NCI-H2107 treated with DMSO at 0.1 percent for 48 hours (cell line): Measurements from ENCODE around the gene DUSP21.
"Not testable (repeated sequence)": the region's sequence is repeated elsewhere in the genome, so short reads cannot be mapped to it uniquely, and the experiment has no call there.

Experiments used
- DNase-seq: peaks from one replicate; lab custom pipeline; 2025; ENCODE audit not compliant: unreplicated experiment; lab: John Stamatoyannopoulos, UW

Gene DUSP21

GRCh38 chrX:44843753-44844152 is at the start of gene DUSP21:
DUSP21 (plus strand) TSS chrX:44844021; CDS start chrX:44844133, 112 bp downstream.
- DNase-seq = no peak

GRCh38 chrX:44795945-44796450 is 47.8 kb upstream of the DUSP21 start:
- no peak for DNase-seq

GRCh38 chrX:44802613-44803012 is 41.2 kb upstream of the DUSP21 start:
- DNase-seq = no peak

- DNase-seq = no peak
Observed at GRCh38 chrX:44815681-44816080, 28.1 kb upstream of the DUSP21 start.

GRCh38 chrX:44816367-44816766 is 27.5 kb upstream of the DUSP21 start:
- DNase-seq = no peak

- DNase-seq = no peak
Observed at GRCh38 chrX:44817029-44817428, 26.8 kb upstream of the DUSP21 start.

- DNase-seq = no peak
Observed at GRCh38 chrX:44822601-44823000, 21.2 kb upstream of the DUSP21 start.

- DNase-seq = not testable (repeated sequence)
Observed at GRCh38 chrX:44823193-44823592, 20.6 kb upstream of the DUSP21 start.

- DNase-seq = no peak
Observed at GRCh38 chrX:44828008-44828605, 15.7 kb upstream of the DUSP21 start.

- DNase-seq = no peak
Observed at GRCh38 chrX:44829832-44830231, 14.0 kb upstream of the DUSP21 start.

- no peak for DNase-seq
Observed at GRCh38 chrX:44842550-44843317, 1.1 kb upstream of the DUSP21 start.

- no peak for DNase-seq
Observed at GRCh38 chrX:44843318-44843702, 511 bp upstream of the DUSP21 start.

GRCh38 chrX:44844204-44844603 is 383 bp downstream of the DUSP21 start:
- DNase-seq = no peak

- DNase-seq = not testable (repeated sequence)
Observed at GRCh38 chrX:44850891-44851290, 7.1 kb downstream of the DUSP21 start.

- DNase-seq = no peak
Observed at GRCh38 chrX:44871114-44871645, 27.4 kb downstream of the DUSP21 start.

GRCh38 chrX:44871931-44872820 is 28.4 kb downstream of the DUSP21 start:
- no peak for DNase-seq

- DNase-seq = peak; percentile 93
Observed at GRCh38 chrX:44872821-44873414, 29.1 kb downstream of the DUSP21 start, which contains the start of gene KDM6A. KDM6A (plus strand) TSS chrX:44873188; CDS start chrX:44873552, 364 bp downstream.

GRCh38 chrX:44873415-44874276 is 29.8 kb downstream of the DUSP21 start:
- peak; percentile 6 for DNase-seq

GRCh38 chrX:44874420-44875184 is 30.8 kb downstream of the DUSP21 start:
- DNase-seq = peak; percentile 35
